ENCODE measurements around the gene SHANK3. TPM values are rescaled to one million over a fixed set of nuclear protein-coding genes. Genes with fewer than 3 reads are reported as not detected.

Gene SHANK3
- total and polyA plus RNA-seq, 2 of the 8 experiments (the other 6 are each of a cell fraction or from before 2014, with no cell fraction given) = 1.5 to 6.0 TPM

GRCh38 chr22:50701428-50702154 is 29.0 kb downstream of the SHANK3 start:
- no peak overlapping the region for H2BK20ac ChIP-seq (ENCODE audit: low read length)
- no peaks in the 10 kb centered on the region for H3K79me1 ChIP-seq (ENCODE audit: low read depth, low read length)
- peaks cover 6 to 22% (median 12%) of the 10 kb centered on the region in 4 experiments; a peak in 6 of 7 replicates for H3K27me3 ChIP-seq (replicated peaks in 1 of 4; ENCODE audit: control insufficient read depth in 3 of 4, extremely low read depth in 1 of 4, insufficient read depth in 3 of 4, low read length in 3 of 4)
- H2BK12ac ChIP-seq (ENCODE audit: low read depth, low read length) = no peak overlapping the region
- H3K36me3 ChIP-seq (ENCODE audit: control insufficient read depth in 2 of 4, insufficient read depth in 4 of 4, low read length in 3 of 4) = peaks cover 0 to 2% (median 0%) of the 10 kb centered on the region in 4 experiments; a peak in 1 of 8 replicates
- H2BK5ac ChIP-seq (ENCODE audit: low read depth, low read length) = no peak overlapping the region
- peaks cover 5% of the 10 kb centered on the region; the same call in 1 of the 2 replicates for H3K23me2 ChIP-seq (ENCODE audit: low read depth, low read length)
- no peak overlapping the region for H3K4me2 ChIP-seq (ENCODE audit: insufficient read depth in 1 of 2, low read depth in 2 of 2, low read length in 2 of 2)
- no peak overlapping the region for H3K23ac ChIP-seq (ENCODE audit: insufficient read length)
- peaks cover 7 to 26% of the 10 kb centered on the region in 2 experiments for H4K20me1 ChIP-seq (replicated peaks in 1 of 2; ENCODE audit: control insufficient read depth in 1 of 2, insufficient read depth in 2 of 2, low read length in 2 of 2)
- ChIA-PET CTCF (ENCODE audit: partially characterized antibody) (interaction anchor here (0.8 to 2.7 kb wide), 4 partner anchors 12 to 139 kb away, joined by 3 to 14 read pairs (median 5); partner anchors contain the start of gene SYCE3), POLR2A (ENCODE audit: partially characterized antibody) (no interaction called here)
- H3K9ac ChIP-seq (replicated peaks in 1 of 4; ENCODE audit: extremely low read depth in 1 of 4, low read depth in 3 of 4, low read length in 3 of 4) = no peak overlapping the region
- no peak overlapping the region for H4K8ac ChIP-seq (ENCODE audit: extremely low read depth, insufficient read depth, low read length)
- TF ChIP-seq SAP30 (IDR thresholded peaks at IDR 0.05; ENCODE audit: insufficient read depth, insufficient replicate concordance, low read length) = no peak
- no peak for TF ChIP-seq SIN3A (conservative IDR thresholded peaks at IDR 0.05 in 1 of 2, IDR thresholded peaks at IDR 0.05 in 1 of 2; ENCODE audit: low read depth in 1 of 2, low read length in 2 of 2)
- TF ChIP-seq CBX5 (IDR thresholded peaks at IDR 0.05; ENCODE audit: low read depth, low read length) = no peak
- no peak for TF ChIP-seq GTF2F1 (IDR thresholded peaks at IDR 0.05; ENCODE audit: borderline replicate concordance, low read depth, low read length)
- TF ChIP-seq KDM5A (IDR thresholded peaks at IDR 0.05; ENCODE audit: low read length) = no peak
- TF ChIP-seq SRF (IDR thresholded peaks at IDR 0.05; ENCODE audit: low read depth, low read length) = no peak
- no peak for TF ChIP-seq RFX5 (IDR thresholded peaks at IDR 0.05; ENCODE audit: borderline replicate concordance, low read depth, low read length)
- no peak for TF ChIP-seq TEAD4 (IDR thresholded peaks at IDR 0.05; ENCODE audit: low read depth, low read length)
- TF ChIP-seq SIRT6 (IDR thresholded peaks at IDR 0.05; ENCODE audit: low read length) = no peak
- no peak for TF ChIP-seq MAX (IDR thresholded peaks at IDR 0.05)
- no peak for TF ChIP-seq YY1 (IDR thresholded peaks at IDR 0.05; ENCODE audit: low read depth, low read length)
- H3K9me3 ChIP-seq (ENCODE audit: insufficient read depth in 2 of 2, low read depth in 1 of 2, low read length in 1 of 2) = no peaks in the 10 kb centered on the region
- no peak overlapping the region for H2BK15ac ChIP-seq (ENCODE audit: low read length)
- H3K4me1 ChIP-seq (replicated peaks in 1 of 4; ENCODE audit: control insufficient read depth in 3 of 4, insufficient read depth in 4 of 4, low read length in 3 of 4) = peaks cover 0 to 18% (median 3%) of the 10 kb centered on the region in 4 experiments; a peak in 5 of 7 replicates
- FAIRE-seq (no peak), DNase-seq (ENCODE audit: low read depth in 1 of 2, low spot score in 2 of 2) (no peak)
- no peak overlapping the region for H2AFZ ChIP-seq (ENCODE audit: low read length)
- no peak overlapping the region for H2BK120ac ChIP-seq (replicated peaks; ENCODE audit: low read depth, low read length)
- H4K91ac ChIP-seq (replicated peaks; ENCODE audit: insufficient read length, low read length) = no peak overlapping the region
- no peak overlapping the region for H3K27ac ChIP-seq (ENCODE audit: low read depth, low read length)
- H2AK5ac ChIP-seq (ENCODE audit: low read depth, low read length) = no peak overlapping the region
- 92% methylated on average over 11 of the region's 11 CpGs; no CpG with 5 or more reads in 1 of the 2 experiments for WGBS, 2 experiments (ENCODE audit: extremely low coverage in 1 of 2, insufficient coverage in 1 of 2, insufficient read length in 1 of 2, insufficient replicate concordance in 2 of 2, low coverage in 1 of 2, low lambda C conversion rate in 2 of 2, missing lambda C conversion rate in 1 of 2)
- no peak overlapping the region for H3K4me3 ChIP-seq (ENCODE audit: extremely low read depth in 1 of 4, insufficient read depth in 2 of 4, low read depth in 3 of 4, low read length in 4 of 4)
- no peak overlapping the region for H3K4ac ChIP-seq (replicated peaks; ENCODE audit: insufficient read length, low read depth, low read length)
- no peak overlapping the region for H3K18ac ChIP-seq (ENCODE audit: extremely low read depth, low read length)
- no peak overlapping the region for H4K5ac ChIP-seq (ENCODE audit: insufficient read length, low read depth, low read length)
- H3K56ac ChIP-seq (replicated peaks; ENCODE audit: insufficient read length, low read depth, low read length) = no peak overlapping the region
- no peak overlapping the region for H3K14ac ChIP-seq (ENCODE audit: insufficient read length)
- H3K79me2 ChIP-seq (ENCODE audit: control insufficient read depth in 1 of 2, insufficient read depth in 2 of 2, low read length in 2 of 2) = no peaks in the 10 kb centered on the region
